ENCODE results near the gene DMRT1.

Gene DMRT1

GRCh38 chr9:841371-842209 lies at the start of gene DMRT1:
Gene DMRT1, plus strand, starts transcription at chr9:841697. Its CDS starts 142 bp downstream, at chr9:841839.
- Histone ChIP-seq H3K4me3 (no peak within 1 kb of the TSS), H3K4me1 (no peaks in the 10 kb centered on the region), H3K27me3 (ENCODE audit: low read depth) (no peaks in the 10 kb centered on the region), H3K9me3 (peaks cover 6% of the 10 kb centered on the region; the same call in 1 of the 2 replicates), H3K36me3 (replicated peaks) (no peaks in the 10 kb centered on the region)
- DNase-seq (ENCODE audit: low spot score in 2 of 2): no peak
- in situ Hi-C loops (cut with MboI; ENCODE audit: low sequenced_read_pairs): no loop called here

GRCh38 chr9:792331-793260 lies 48.9 kb upstream of the DMRT1 start:
- no peaks in the 10 kb centered on the region for H3K36me3 ChIP-seq (replicated peaks)
- no peaks in the 10 kb centered on the region for H3K4me1 ChIP-seq
- DNase-seq (ENCODE audit: low spot score in 2 of 2): no peak
- in situ Hi-C loops (cut with MboI; ENCODE audit: low sequenced_read_pairs): no loop called here
- no peaks in the 10 kb centered on the region for H3K27me3 ChIP-seq (ENCODE audit: low read depth)
- no peaks in the 10 kb centered on the region for H3K9me3 ChIP-seq
- H3K4me3 ChIP-seq: no peak overlapping the region

GRCh38 chr9:794386-794785 lies 47.1 kb upstream of the DMRT1 start:
- Histone ChIP-seq H3K27me3 (ENCODE audit: low read depth) (no peaks in the 10 kb centered on the region), H3K4me3 (no peak overlapping the region), H3K4me1 (no peaks in the 10 kb centered on the region), H3K36me3 (replicated peaks) (no peaks in the 10 kb centered on the region), H3K9me3 (no peaks in the 10 kb centered on the region)
- no peak for DNase-seq (ENCODE audit: low spot score in 2 of 2)
- in situ Hi-C loops (cut with MboI; ENCODE audit: low sequenced_read_pairs): no loop called here

- Histone ChIP-seq H3K9me3 (no peaks in the 10 kb centered on the region), H3K4me3 (no peak overlapping the region), H3K36me3 (replicated peaks) (no peaks in the 10 kb centered on the region), H3K4me1 (no peaks in the 10 kb centered on the region), H3K27me3 (ENCODE audit: low read depth) (no peaks in the 10 kb centered on the region)
- no peak for DNase-seq (ENCODE audit: low spot score in 2 of 2)
- in situ Hi-C loops (cut with MboI; ENCODE audit: low sequenced_read_pairs): no loop called here
Measured at GRCh38 chr9:795869-796268, 45.6 kb upstream of the DMRT1 start.

GRCh38 chr9:800591-801150 lies 40.8 kb upstream of the DMRT1 start:
- Histone ChIP-seq H3K4me1 (no peaks in the 10 kb centered on the region), H3K36me3 (replicated peaks) (no peaks in the 10 kb centered on the region), H3K27me3 (ENCODE audit: low read depth) (no peaks in the 10 kb centered on the region), H3K9me3 (no peaks in the 10 kb centered on the region), H3K4me3 (no peak overlapping the region)
- in situ Hi-C loops (cut with MboI; ENCODE audit: low sequenced_read_pairs): no loop called here
- no peak for DNase-seq (ENCODE audit: low spot score in 2 of 2)

GRCh38 chr9:801399-802071 lies 40.0 kb upstream of the DMRT1 start:
- no peak for DNase-seq (ENCODE audit: low spot score in 2 of 2)

GRCh38 chr9:804026-804425 lies 37.5 kb upstream of the DMRT1 start:
- Histone ChIP-seq H3K4me1 (no peaks in the 10 kb centered on the region), H3K9me3 (no peaks in the 10 kb centered on the region), H3K36me3 (replicated peaks) (no peaks in the 10 kb centered on the region), H3K27me3 (ENCODE audit: low read depth) (no peaks in the 10 kb centered on the region), H3K4me3 (no peak overlapping the region)
- no peak for DNase-seq (ENCODE audit: low spot score in 2 of 2)
- in situ Hi-C loops (cut with MboI; ENCODE audit: low sequenced_read_pairs): no loop called here

More at GRCh38 chr9:801399-802071, 40.0 kb upstream of the DMRT1 start:
- no peaks in the 10 kb centered on the region for H3K9me3 ChIP-seq
- H3K27me3 ChIP-seq (ENCODE audit: low read depth): no peaks in the 10 kb centered on the region
- H3K4me1 ChIP-seq: no peaks in the 10 kb centered on the region
- H3K4me3 ChIP-seq: no peak overlapping the region
- in situ Hi-C loops (cut with MboI; ENCODE audit: low sequenced_read_pairs): no loop called here
- H3K36me3 ChIP-seq (replicated peaks): no peaks in the 10 kb centered on the region

GRCh38 chr9:805151-805550 lies 36.3 kb upstream of the DMRT1 start:
- no peak overlapping the region for H3K4me3 ChIP-seq
- DNase-seq (ENCODE audit: low spot score in 2 of 2): no peak
- no peaks in the 10 kb centered on the region for H3K36me3 ChIP-seq (replicated peaks)
- in situ Hi-C loops (cut with MboI; ENCODE audit: low sequenced_read_pairs): loop anchor here (5.0 kb wide), 1 partner anchor 193 kb away; no protein-coding TSS in a partner anchor
- no peaks in the 10 kb centered on the region for H3K27me3 ChIP-seq (ENCODE audit: low read depth)
- no peaks in the 10 kb centered on the region for H3K4me1 ChIP-seq
- H3K9me3 ChIP-seq: no peaks in the 10 kb centered on the region

- Histone ChIP-seq H3K9me3 (no peaks in the 10 kb centered on the region), H3K27me3 (ENCODE audit: low read depth) (no peaks in the 10 kb centered on the region), H3K4me3 (no peak overlapping the region), H3K36me3 (replicated peaks) (no peaks in the 10 kb centered on the region), H3K4me1 (no peaks in the 10 kb centered on the region)
- in situ Hi-C loops (cut with MboI; ENCODE audit: low sequenced_read_pairs): loop anchor here (5.0 kb wide), 1 partner anchor 194 kb away; no protein-coding TSS in a partner anchor
- peak; percentile 38 to 53 for DNase-seq (ENCODE audit: low spot score in 2 of 2)
Measured at GRCh38 chr9:806285-807156, 35.0 kb upstream of the DMRT1 start.

GRCh38 chr9:811106-811531 lies 30.4 kb upstream of the DMRT1 start:
- no peaks in the 10 kb centered on the region for H3K36me3 ChIP-seq (replicated peaks)
- no peaks in the 10 kb centered on the region for H3K27me3 ChIP-seq (ENCODE audit: low read depth)
- H3K4me3 ChIP-seq: no peak overlapping the region
- H3K9me3 ChIP-seq: no peaks in the 10 kb centered on the region
- no peaks in the 10 kb centered on the region for H3K4me1 ChIP-seq
- in situ Hi-C loops (cut with MboI; ENCODE audit: low sequenced_read_pairs): no loop called here
- DNase-seq (ENCODE audit: low spot score in 2 of 2): no peak

- no peak for DNase-seq (ENCODE audit: low spot score in 2 of 2)
- in situ Hi-C loops (cut with MboI; ENCODE audit: low sequenced_read_pairs): no loop called here
- no peaks in the 10 kb centered on the region for H3K27me3 ChIP-seq (ENCODE audit: low read depth)
- H3K4me1 ChIP-seq: no peaks in the 10 kb centered on the region
- no peaks in the 10 kb centered on the region for H3K9me3 ChIP-seq
- no peaks in the 10 kb centered on the region for H3K36me3 ChIP-seq (replicated peaks)
- H3K4me3 ChIP-seq: no peak overlapping the region
Measured at GRCh38 chr9:818958-819357, 22.5 kb upstream of the DMRT1 start.

GRCh38 chr9:826500-827280 lies 14.8 kb upstream of the DMRT1 start:
- Histone ChIP-seq H3K27me3 (ENCODE audit: low read depth) (no peaks in the 10 kb centered on the region), H3K36me3 (replicated peaks) (no peaks in the 10 kb centered on the region), H3K4me3 (no peak overlapping the region), H3K9me3 (no peaks in the 10 kb centered on the region), H3K4me1 (no peaks in the 10 kb centered on the region)
- no peak for DNase-seq (ENCODE audit: low spot score in 2 of 2)
- in situ Hi-C loops (cut with MboI; ENCODE audit: low sequenced_read_pairs): no loop called here
